DMS 273 (cell line): Measurements from ENCODE around the gene KRIT1.
A peak's percentile ranks its signal among the peaks of the same experiment; 100 is the strongest.
"Not testable (repeated sequence)": the region's sequence is repeated elsewhere in the genome, so short reads cannot be mapped to it uniquely, and the experiment has no call there.

Experiments used
- DNase-seq: peaks from one replicate; lab custom pipeline; 2025; ENCODE audit not compliant: unreplicated experiment; lab: John Stamatoyannopoulos, UW

The KRIT1 gene

GRCh38 chr7:92250603-92251002 lies 4.9 kb upstream of the KRIT1 start:
- no peak for DNase-seq

GRCh38 chr7:92246360-92247101 lies 817 bp upstream of the KRIT1 start:
- DNase-seq = peak; percentile 80

GRCh38 chr7:92244808-92245486 lies 767 bp downstream of the KRIT1 start:
- peak; percentile 49 for DNase-seq

- DNase-seq = no peak
Observed at GRCh38 chr7:92242972-92243371, 2.7 kb downstream of the KRIT1 start.

- no peak for DNase-seq
Observed at GRCh38 chr7:92230547-92230946, 15.2 kb downstream of the KRIT1 start.

GRCh38 chr7:92228742-92229141 lies 17.0 kb downstream of the KRIT1 start:
- no peak for DNase-seq

GRCh38 chr7:92228100-92228499 lies 17.6 kb downstream of the KRIT1 start:
- DNase-seq = no peak

GRCh38 chr7:92226981-92227380 lies 18.7 kb downstream of the KRIT1 start:
- DNase-seq = no peak

- DNase-seq = no peak
Observed at GRCh38 chr7:92221766-92222165, 23.9 kb downstream of the KRIT1 start.

- DNase-seq = peak; percentile 18
Observed at GRCh38 chr7:92206672-92207071, 39.0 kb downstream of the KRIT1 start.

GRCh38 chr7:92205987-92206386 lies 39.7 kb downstream of the KRIT1 start:
- DNase-seq = no peak

GRCh38 chr7:92200791-92201190 lies 44.9 kb downstream of the KRIT1 start:
- DNase-seq = no peak

GRCh38 chr7:92192326-92192725 lies 53.4 kb downstream of the KRIT1 start:
- no peak for DNase-seq

GRCh38 chr7:92189246-92189645 lies 56.5 kb downstream of the KRIT1 start:
- not testable (repeated sequence) for DNase-seq

- not testable (repeated sequence) for DNase-seq
Observed at GRCh38 chr7:92184294-92184693, 61.4 kb downstream of the KRIT1 start.

GRCh38 chr7:92178928-92179924 lies 66.5 kb downstream of the KRIT1 start, which contains the start of gene LRRD1:
TSS of gene LRRD1 (minus strand) at chr7:92179142. CDS start at chr7:92165202, 13,940 bp downstream.
- peak; percentile 95 for DNase-seq

- peak; percentile 70 for DNase-seq
Observed at GRCh38 chr7:92177362-92177761, 68.4 kb downstream of the KRIT1 start.

GRCh38 chr7:92169529-92169928 lies 76.2 kb downstream of the KRIT1 start:
- not testable (repeated sequence) for DNase-seq

GRCh38 chr7:92161271-92161670 lies 84.4 kb downstream of the KRIT1 start:
- no peak for DNase-seq

- DNase-seq = no peak
Observed at GRCh38 chr7:92158660-92159575, 86.8 kb downstream of the KRIT1 start.
